Loucy (cell line): ENCODE data around the gene PHOSPHO1.

Experiments
- H2AFZ ChIP-seq: fragments of 200-600 bp; sonication (generic); 2 replicates; pipeline ENCODE4 v1.6.0; 2016; ENCODE audit warnings: antibody characterized with exemption, mild to moderate bottlenecking, low read length, moderate library complexity
- H3F3A ChIP-seq: fragments of 200-600 bp; 2 replicates; pipeline ENCODE4 v1.6.0; 2016; ENCODE audit warnings: antibody characterized with exemption, low read depth, mild to moderate bottlenecking
- H3K27me3 ChIP-seq: fragments of 200-600 bp; sonication (generic); 2 replicates; pipeline ENCODE4 v1.6.1; 2014; ENCODE audit warnings: low read length, mild to moderate bottlenecking; ENCODE audit not compliant: insufficient read depth, poor library complexity, severe bottlenecking
- H3K36me3 ChIP-seq: fragments of 200-600 bp; sonication (generic); 2 replicates; pipeline ENCODE4 v1.6.1; 2016; ENCODE audit warnings: low read length; ENCODE audit not compliant: insufficient read depth
- H3K4me1 ChIP-seq: fragments of 200-600 bp; sonication (generic); 2 replicates; pipeline ENCODE4 v1.5.1; 2014; ENCODE audit warnings: low read length, mild to moderate bottlenecking; ENCODE audit not compliant: insufficient read depth, poor library complexity, severe bottlenecking
- H3K4me2 ChIP-seq: fragments of 200-600 bp; sonication (generic); 2 replicates; pipeline ENCODE4 v1.6.0; 2014; ENCODE audit warnings: antibody characterized with exemption, low read length, low read depth, mild to moderate bottlenecking; ENCODE audit not compliant: poor library complexity, severe bottlenecking
- H3K4me3 ChIP-seq: fragments of 200-600 bp; sonication (generic); 2 replicates; pipeline ENCODE4 v1.5.1; 2014; ENCODE audit warnings: low read length, mild to moderate bottlenecking, mixed read lengths; ENCODE audit not compliant: poor library complexity, severe bottlenecking
- H3K79me2 ChIP-seq: fragments of 200-600 bp; sonication (generic); 2 replicates; pipeline ENCODE4 v1.6.1; 2014; ENCODE audit warnings: low read length; ENCODE audit not compliant: insufficient read depth
- H3K9ac ChIP-seq: fragments of 200-600 bp; sonication (generic); 2 replicates; pipeline ENCODE4 v1.6.0; 2014; ENCODE audit warnings: mild to moderate bottlenecking, low read depth, low read length, moderate library complexity; ENCODE audit not compliant: poor library complexity, severe bottlenecking
- H3K9me2 ChIP-seq: fragments of 200-600 bp; sonication (generic); replicated peaks from 2 replicates; pipeline ENCODE4 v1.6.1; 2016; ENCODE audit warnings: low read depth, low read length, mixed read lengths
- H3K9me3 ChIP-seq: fragments of 200-600 bp; sonication (generic); 2 replicates; pipeline ENCODE4 v1.6.1; 2014; ENCODE audit warnings: mild to moderate bottlenecking, antibody characterized with exemption, low read length, low read depth; ENCODE audit not compliant: insufficient read depth
- H4K20me1 ChIP-seq: fragments of 200-600 bp; sonication (generic); 2 replicates; pipeline ENCODE4 v1.6.0; 2014; ENCODE audit warnings: antibody characterized with exemption, low read length, mild to moderate bottlenecking; ENCODE audit not compliant: insufficient read depth, poor library complexity, severe bottlenecking
- CTCF ChIP-seq: fragments of 200-600 bp; sonication (generic); conservative IDR thresholded peaks from 2 replicates; pipeline ENCODE4 v1.5.1; 2014; ENCODE audit warnings: mild to moderate bottlenecking, antibody characterized with exemption, low read length
- EZH2phosphoT487 ChIP-seq: fragments of 200-600 bp; IDR thresholded peaks from 2 replicates; pipeline ENCODE4 v1.6.1; 2018; ENCODE audit warnings: antibody characterized with exemption, mild to moderate bottlenecking, moderate library complexity, borderline replicate concordance

PHOSPHO1 gene

GRCh38 chr17:49229805-49230600 lies 584 bp downstream of the PHOSPHO1 start:
- no peaks in the 10 kb centered on the region for H3K9me2 ChIP-seq
- H4K20me1 ChIP-seq = no peaks in the 10 kb centered on the region
- peak overlapping the region; percentile 52 for H3K9ac ChIP-seq
- peak overlapping the region; percentile 77 for H2AFZ ChIP-seq
- H3K27me3 ChIP-seq = no peaks in the 10 kb centered on the region
- peak overlapping the region; percentile 86 for H3K4me2 ChIP-seq
- peaks cover 8% of the 10 kb centered on the region for H3K4me1 ChIP-seq
- H3F3A ChIP-seq = no peaks in the 10 kb centered on the region
- H3K4me3 ChIP-seq = peak overlapping the region; percentile 73
- no peaks in the 10 kb centered on the region for H3K36me3 ChIP-seq
- H3K79me2 ChIP-seq = no peaks in the 10 kb centered on the region
- TF ChIP-seq EZH2phosphoT487 (no peak), CTCF (no peak)
- no peaks in the 10 kb centered on the region for H3K9me3 ChIP-seq

- H3K9me2 ChIP-seq = no peaks in the 10 kb centered on the region
- no peaks in the 10 kb centered on the region for H3K79me2 ChIP-seq
- no peaks in the 10 kb centered on the region for H3K36me3 ChIP-seq
- no peak overlapping the region for H3K4me3 ChIP-seq
- H3K4me1 ChIP-seq = peaks cover 8% of the 10 kb centered on the region
- H3K9me3 ChIP-seq = no peaks in the 10 kb centered on the region
- no peak overlapping the region for H3K9ac ChIP-seq
- H2AFZ ChIP-seq = no peak overlapping the region
- H3K27me3 ChIP-seq = no peaks in the 10 kb centered on the region
- H4K20me1 ChIP-seq = no peaks in the 10 kb centered on the region
- no peak overlapping the region for H3K4me2 ChIP-seq
- TF ChIP-seq EZH2phosphoT487 (no peak), CTCF (no peak)
- no peaks in the 10 kb centered on the region for H3F3A ChIP-seq
Observed at GRCh38 chr17:49229076-49229804, 1.3 kb downstream of the PHOSPHO1 start.

GRCh38 chr17:49227436-49228261 lies 2.9 kb downstream of the PHOSPHO1 start:
- no peaks in the 10 kb centered on the region for H3K9me2 ChIP-seq
- H3K9ac ChIP-seq = no peak overlapping the region
- TF ChIP-seq CTCF (peak; percentile 90), EZH2phosphoT487 (no peak)
- H3K36me3 ChIP-seq = no peaks in the 10 kb centered on the region
- no peaks in the 10 kb centered on the region for H4K20me1 ChIP-seq
- H3F3A ChIP-seq = no peaks in the 10 kb centered on the region
- H3K4me3 ChIP-seq = no peak overlapping the region
- H3K9me3 ChIP-seq = no peaks in the 10 kb centered on the region
- H2AFZ ChIP-seq = no peak overlapping the region
- H3K4me2 ChIP-seq = no peak overlapping the region
- no peaks in the 10 kb centered on the region for H3K79me2 ChIP-seq
- H3K27me3 ChIP-seq = no peaks in the 10 kb centered on the region
- peaks cover 8% of the 10 kb centered on the region for H3K4me1 ChIP-seq
